Fibroblast of upper back skin (primary cell): ENCODE measurements around the gene TTC16.
"Not testable (repeated sequence)": the region's sequence is repeated elsewhere in the genome, so short reads cannot be mapped to it uniquely, and the experiment has no call there.

Experiments used
- DNase-seq: peaks from one replicate; pipeline ENCODE4 v3.0.0-alpha.2; 2013

Gene TTC16

DNA sequence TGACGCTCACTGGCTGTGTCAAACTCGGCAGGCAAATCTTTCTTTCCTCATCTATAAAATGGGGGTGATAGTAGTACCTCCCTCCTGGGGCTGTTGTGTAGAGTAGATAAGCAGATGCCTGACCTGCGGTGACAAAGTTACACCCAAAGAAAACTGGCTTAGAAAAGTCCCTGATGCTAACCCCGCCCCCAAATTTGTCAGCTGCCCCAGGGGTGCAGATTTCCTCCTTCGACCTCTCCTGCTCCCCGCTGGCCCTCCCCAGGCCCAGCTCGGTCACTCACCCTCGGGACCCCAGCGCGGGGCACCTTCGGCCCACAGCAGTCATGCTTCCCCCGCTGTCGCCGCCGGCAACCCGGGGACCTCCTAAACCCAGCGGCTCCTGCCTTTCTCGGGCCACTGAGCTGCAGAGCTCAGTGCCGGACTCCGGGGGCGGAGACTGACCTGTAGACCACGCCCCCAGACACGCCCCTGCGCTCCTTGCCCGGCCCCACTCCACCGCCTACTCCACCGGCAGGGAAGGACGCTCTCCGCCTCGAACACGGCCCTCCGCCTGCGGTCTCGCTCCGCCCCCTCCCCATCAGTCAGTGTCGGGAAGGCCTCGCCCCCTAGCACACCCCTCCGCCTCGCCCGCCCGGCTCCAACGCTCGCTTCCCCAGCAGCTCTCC lies 55.2 kb downstream of the TTC16 start:
- DNase-seq, result peak; percentile 97

DNA sequence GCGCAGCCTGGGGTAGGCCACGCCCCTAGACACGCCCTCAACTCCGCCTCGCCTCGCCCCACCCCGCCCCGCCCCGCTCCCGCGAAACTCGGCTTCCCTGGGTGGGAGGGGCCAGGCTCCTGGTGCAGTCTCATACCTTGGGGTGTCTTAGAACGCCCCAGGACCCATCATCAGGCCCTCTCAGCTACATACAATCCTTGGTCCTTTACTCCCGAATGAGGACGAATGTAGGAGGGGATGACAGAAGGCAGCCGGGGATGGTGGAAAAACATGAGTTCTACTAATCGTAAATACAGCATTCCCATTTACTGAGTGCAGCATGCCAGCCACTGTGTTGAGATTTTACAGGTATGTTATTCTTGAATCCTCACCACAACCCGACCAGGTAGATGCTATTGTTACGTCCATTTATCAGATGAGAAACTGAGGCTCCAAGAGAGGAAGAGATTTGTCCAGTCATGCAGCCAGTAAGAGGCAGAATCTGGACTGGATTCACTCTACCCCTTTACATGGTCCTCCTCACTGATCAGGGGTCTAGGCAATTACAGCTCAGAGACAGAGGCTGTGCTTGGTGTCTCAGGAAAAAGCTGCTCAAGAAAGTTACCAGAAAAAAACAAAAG lies 55.8 kb downstream of the TTC16 start:
- DNase-seq, result no peak

DNA sequence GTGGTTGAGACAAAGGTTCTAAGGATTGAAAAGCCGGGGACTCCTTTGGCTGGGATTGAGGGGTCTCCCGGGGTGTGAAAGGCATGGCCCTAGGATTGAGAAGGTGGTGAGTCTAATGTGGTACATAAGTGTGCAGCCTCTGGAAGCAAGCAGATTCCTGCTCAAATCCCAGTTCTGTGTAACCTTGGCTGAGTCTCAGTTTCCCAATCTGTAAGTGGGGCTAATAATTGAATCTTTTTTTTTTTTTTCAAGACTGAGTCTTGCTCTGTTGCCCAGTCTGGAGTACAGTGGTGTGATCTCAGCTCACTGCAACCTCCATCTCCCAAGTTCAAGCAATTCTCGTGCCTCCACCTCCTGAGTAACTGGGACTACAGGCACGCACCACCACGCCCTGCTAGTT lies 56.7 kb downstream of the TTC16 start:
- no peak for DNase-seq

DNA sequence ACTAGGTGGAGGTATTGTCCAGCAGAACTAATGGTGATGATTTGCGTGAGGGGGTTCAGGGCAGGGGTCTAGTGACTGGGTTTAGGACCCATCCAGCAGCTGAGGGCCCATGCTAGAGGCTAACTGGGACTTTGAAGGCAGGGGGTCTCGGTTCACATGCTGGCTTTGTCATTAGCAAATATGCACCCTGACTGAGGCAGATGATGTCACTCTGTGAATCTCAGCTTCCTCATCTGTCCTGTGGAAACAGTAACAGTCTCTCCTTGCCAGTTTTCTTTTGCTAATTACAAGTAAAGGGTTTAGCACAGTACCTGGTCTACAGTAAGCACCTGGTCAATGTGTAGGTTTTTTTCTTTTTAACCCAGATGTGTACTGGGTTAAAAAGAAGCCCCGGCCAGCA lies 57.4 kb downstream of the TTC16 start:
- DNase-seq, result no peak

DNA sequence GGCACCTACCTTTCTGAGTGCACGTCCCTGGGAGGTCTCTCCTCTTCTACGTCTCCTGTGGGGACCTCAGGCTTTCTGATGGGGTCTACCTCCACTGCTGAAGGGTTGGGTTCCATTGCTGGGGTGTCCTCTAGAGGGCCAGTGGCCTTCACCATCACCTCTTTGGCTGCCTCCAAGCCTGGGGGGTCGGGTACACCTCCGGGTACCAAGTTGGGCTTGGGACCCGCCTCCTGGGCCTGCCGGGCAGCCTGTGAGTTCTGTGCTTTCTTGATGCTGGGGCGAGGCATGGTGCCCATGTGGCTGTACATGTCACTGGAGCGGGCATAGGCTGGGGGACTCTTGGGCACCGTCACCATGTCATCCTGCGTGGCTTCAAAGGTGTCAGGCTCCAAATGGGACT lies 58.1 kb downstream of the TTC16 start:
- DNase-seq, result no peak

DNA sequence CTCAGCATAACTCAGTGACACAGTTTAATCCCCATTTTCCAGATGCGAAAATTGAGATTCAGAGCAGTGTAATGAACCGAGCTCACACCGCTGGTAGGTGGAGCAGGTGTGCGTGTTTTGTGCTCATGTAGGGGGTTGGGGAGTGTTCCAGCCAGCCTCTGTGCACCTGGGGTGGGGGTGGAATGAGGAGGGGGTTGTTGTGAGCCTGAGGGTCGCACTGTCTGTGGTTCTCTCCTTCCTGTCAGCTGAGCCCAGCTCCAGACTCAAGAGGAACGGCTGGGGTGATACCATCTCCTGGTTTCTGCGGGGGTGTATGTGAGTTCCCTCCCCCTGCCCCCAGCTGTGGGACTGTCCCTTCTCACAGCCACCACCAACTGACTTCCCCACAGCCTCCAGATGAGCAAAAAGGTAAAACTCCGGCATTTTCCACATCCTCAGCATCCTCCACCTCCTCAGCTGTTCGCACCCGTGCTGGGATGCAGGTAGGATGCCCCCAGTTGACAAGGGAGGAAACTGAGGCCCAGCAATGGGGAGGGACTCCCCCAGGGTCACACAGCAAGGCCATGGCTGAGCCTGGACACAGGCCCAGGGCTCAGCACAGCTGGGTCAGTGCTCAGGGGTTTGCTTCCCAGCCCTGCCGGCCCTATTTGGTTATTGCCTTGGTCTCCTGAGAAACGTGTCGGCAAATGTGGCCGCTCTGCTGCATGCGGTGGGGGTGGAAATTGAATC lies 60.5 kb downstream of the TTC16 start:
- DNase-seq, result no peak

DNA sequence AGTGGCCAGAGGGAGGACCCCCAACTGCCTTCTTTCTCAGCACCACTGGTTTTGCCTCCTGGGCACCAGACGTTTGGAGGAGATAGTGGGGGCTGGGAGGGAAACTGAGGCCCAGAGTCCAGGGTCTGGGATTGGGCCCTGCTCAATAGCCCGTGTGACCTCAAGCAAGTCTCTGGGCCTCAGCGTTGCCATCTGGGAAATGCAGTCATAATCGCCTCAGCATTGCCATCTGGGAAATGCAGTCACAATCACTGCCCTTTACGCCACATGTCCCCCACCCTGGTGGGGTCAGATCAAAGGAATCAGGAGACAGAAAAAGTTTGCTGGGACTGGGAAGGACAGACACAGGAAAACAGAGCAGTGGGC lies 61.0 kb downstream of the TTC16 start:
- DNase-seq, result no peak

DNA sequence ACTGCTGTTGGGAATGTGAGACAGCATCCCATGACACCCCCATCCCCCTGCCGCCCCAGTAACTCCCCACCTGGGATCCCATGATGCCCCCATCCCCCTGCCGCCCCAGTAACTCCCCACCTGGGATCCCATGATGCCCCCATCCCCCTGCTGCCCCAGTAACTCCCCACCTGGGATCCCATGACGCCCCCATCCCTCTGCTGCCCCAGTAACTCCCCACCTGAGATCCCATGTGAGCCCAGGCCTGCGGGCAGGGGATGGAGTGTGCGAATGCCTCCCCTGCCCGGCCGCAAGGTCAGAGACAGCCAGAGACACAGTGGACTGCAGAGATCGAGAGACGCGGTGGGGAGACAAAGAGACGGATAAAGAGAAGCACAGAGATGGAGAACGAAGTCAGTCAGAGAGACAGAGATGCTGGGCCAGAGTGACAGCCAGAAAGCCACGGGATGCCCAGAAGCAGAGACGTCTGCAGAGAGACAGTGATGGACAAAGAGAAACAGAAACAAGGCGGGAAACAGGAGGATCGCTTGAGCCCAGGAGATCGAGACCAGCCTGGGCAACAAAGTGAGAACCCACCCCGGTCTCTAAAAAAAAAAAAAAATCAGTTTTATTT lies 61.6 kb downstream of the TTC16 start:
- DNase-seq, result no peak

DNA sequence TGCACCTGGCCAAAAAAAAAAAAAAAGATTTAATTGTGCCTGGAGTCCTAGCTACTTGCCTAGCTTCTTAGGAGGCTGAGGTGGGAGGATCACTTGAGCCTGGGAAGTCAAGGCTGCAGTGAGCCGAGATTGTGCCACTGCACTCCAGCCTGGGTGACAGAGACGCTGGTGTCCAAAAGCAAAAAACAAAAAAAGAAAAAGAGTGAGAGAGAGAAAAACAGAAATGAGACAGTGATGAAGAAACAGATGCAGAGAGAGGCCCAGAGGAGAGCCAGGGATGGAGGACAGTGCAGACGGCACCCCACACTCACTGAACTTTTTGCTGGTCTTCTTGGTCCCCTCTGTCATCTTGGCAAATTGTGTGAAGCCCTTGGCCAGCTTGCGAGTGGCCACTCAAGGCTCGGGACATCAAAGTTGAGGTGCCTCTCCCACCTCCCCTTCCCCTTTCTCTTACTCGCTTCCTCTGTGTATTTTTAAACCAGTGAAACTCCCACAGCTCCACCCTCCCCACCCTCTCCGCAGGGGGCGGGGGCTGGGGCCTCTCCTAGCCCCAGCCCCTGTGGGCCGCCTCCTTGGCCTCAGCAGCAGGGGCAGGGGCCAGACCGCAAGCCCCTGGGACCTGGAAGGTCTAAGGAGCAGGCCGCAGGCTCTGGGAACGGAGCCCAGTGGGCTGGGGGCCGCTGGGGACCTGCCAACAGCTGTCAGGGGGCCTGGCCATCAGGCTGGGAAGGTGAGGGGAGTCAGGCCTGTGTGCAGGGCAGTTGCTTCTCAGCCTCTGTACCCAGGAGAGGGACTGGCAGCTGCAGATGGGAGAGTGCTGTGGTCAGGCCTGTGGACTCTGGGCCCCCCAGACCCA lies 62.6 kb downstream of the TTC16 start, which contains the start of gene SH2D3C:
TSS of gene SH2D3C (minus strand) at position 387 of the 856 bp plus-strand sequence. CDS start at position 348, 39 bp downstream.
- DNase-seq, result no peak

DNA sequence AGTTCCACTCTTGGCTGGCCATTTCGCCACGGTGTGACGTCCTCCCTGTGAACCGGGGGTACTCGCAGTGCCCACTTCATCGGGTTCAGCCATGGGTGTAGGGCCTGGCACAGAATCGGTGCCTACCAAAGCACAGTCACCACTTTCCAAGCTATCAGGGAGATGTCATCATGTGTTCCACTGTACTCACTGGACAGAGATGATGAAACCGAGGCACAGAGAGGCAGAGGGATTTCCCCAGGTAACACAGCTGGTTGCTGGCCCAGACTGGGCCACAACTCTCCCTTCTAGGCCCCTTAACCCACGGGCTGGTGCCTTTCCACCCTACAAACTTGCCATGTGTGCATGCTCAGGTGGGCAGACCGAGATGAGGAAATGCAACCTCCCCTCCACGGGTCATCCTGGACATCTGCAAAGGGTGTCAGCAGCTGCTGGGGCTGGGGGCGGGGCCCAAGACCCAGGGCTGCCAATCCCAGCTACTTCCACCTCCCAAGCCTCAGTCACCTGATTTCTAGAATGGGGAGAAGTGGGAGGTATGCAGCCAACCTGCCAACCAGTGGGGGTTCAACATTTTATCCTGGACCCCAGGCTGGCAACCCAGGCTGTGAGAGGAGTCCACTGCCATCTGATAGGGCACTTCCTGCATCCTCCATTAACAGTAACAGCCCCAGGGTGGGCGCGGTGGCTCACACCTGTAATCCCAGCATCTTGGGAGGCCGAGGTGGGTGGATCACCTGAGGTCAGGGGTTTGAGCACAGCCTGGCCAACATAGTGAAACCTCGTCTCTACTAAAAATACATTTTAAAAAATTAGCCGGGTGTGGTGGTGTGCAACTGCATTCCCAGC lies 63.5 kb downstream of the TTC16 start:
- no peak for DNase-seq

DNA sequence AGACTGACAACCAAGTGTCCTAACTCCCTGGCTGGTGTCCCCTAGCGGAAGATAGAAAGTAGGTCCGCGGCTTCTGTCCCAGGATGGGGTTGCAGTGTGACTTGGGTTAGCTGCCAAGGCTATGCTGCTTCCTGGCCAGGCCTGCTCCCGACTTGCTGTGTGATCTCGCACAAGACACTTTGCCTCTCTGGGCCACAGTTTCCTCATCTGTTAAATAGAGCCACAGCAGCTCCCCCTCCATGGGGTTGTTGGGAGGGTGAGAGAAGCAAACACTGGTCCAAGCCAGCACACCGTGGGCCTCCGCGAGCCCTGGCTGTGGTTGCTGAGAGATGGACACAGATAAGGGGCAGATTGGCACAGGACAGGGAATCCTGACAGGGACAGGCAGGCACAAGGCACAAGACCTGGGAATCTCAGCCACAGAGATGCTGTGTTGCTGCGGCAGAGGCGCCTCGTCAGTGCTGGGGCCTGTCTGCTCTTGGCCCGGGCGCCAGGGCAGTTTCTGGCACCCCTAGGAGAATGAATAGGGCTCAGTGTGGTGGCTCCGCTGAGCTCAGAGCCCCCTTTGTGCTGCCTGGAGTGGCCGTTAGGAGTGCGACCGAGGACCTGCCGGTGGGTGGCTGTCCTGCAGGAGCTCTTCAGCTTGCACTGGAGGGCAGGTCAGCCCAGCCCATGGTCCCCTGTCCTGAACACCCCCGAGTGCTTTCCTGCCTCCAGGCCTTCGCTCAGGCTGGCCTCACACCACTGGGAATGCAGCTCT lies 64.4 kb downstream of the TTC16 start:
- no peak for DNase-seq

DNA sequence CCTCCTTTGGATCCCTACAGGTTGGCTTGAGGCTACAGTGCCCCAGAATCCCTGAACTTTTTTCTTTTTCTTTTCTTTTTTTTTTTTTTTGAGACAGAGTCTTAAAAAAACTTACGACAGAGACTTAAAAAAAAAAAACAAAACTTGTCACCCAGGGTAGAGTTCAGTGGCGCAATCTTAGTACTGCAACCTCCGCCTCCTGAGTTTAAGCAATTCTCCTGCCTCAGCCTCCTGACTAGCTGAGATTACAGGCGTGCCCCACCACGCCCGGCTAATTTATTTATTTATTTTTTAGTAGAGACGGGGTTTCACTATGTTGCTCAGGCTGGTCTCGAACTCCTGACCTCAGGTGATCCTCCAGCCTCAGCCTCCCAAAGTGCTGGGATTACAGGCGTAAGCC lies 65.0 kb downstream of the TTC16 start:
- DNase-seq, result not testable (repeated sequence)
